ENCODE data around the gene STAMBPL1.
"Not testable (repeated sequence)": the region's sequence is repeated elsewhere in the genome, so short reads cannot be mapped to it uniquely, and the experiment has no call there.

STAMBPL1 gene

GRCh38 chr10:88857831-88858230, 22.2 kb upstream of the STAMBPL1 start:
- DNase-seq (ENCODE audit: low read depth in 2 of 2) = no peak

DNA sequence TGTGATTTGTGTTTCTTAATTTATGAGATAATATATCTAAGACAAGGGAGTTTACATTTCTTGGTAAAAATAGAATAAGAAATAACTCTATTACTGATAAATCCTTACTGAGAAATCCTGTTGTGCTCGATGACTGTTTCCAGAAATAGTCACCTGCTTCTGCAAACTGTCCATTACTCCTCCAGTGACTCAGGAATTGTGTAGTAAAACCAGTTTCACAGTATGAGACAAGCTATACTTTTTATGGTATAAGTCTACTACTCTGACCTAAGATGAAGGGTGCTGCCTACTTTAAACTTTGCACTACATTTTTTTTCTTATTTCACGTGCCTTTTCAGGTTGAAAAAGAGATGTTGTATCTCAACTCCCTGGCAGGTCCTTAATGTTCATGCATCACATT, 21.6 kb upstream of the STAMBPL1 start:
- DNase-seq (ENCODE audit: low read depth in 2 of 2) = no peak

DNA sequence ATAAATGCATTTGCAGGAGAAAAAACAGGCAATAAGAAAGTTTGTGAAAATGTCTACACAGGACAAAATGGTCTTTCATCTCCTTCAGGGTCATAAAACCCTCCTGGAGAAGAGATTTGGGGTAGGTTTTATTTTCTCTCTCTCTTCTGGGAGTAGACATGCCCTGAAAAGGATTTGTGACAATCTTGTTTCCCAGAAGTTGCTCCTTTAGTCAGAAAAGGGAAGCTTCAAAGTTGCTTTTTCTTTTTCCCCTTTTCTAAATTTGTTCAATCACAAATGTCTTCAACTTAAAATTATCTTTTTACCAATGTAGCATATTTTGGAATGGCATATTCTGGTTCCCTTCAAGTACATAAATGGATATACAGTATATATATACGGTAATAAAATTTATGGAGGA, 19.0 kb upstream of the STAMBPL1 start:
- no peak for DNase-seq (ENCODE audit: low read depth in 2 of 2)

DNA sequence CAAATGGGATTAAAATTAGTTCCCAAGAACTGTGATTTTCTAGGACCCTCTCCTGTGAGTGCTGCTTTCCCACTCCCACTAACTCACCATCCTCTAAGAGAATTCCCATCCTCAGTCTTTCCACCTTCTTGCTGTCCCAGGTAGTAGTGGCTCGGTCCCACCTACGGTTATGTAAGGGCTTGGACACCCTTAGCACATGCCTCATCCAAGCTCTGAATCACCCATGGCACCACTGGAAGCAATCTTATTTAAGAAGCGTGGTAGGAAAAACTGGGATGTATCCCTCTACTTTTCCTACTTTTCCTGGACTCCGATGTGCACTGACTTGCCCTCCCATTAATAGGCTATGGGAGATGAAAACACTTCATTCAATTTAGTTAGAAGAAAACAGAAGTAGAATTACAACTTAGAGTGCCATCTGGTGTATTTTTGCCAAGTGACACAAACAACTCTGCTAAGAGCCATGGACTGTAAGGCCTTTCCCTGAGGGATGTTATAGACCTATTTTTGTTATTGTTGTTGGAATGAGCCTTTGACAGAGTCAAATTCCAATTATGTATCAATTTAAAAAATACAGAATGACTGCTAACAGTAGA, 14.7 kb upstream of the STAMBPL1 start:
- DNase-seq (ENCODE audit: low read depth in 2 of 2) = no peak

DNA sequence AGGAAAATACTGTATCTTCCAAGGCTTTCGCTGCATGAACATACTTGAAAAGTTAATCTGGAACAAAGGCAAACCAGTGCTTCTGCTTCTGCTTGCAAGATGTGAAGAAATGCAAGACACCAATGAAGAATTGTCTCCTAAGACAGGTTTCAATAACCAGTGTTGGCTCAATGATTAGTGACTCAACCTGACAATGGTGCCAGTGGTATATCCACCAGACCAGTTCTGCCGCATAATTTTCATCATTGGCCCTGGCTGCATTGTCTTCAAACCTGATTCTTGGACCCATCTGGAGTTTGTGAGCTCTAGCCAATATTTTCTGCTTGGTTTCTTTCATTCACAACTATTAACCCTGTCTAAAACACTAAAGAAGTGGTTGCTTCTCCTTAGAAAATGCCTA, 13.6 kb upstream of the STAMBPL1 start:
- DNase-seq (ENCODE audit: low read depth in 2 of 2) = no peak

DNA sequence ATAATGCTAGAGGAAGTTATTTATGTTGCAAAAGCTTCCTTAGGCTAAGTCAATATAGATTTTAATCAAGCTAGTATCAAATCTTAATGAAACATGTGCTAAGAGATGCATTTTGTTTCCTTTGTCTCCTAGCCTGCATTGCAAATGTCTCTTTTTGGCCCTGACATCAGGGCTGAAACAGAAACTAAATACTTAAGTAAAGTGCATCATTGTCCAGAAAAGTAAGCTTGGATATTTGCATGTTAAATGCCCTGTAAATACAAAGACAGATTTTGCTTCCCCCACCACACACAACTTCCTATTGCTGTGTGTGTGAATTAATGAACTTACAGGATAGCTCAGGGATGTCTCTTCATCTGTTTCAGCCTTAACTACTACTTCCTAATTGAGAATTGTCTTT, 10.0 kb upstream of the STAMBPL1 start:
- no peak for DNase-seq (ENCODE audit: low read depth in 2 of 2)

DNA sequence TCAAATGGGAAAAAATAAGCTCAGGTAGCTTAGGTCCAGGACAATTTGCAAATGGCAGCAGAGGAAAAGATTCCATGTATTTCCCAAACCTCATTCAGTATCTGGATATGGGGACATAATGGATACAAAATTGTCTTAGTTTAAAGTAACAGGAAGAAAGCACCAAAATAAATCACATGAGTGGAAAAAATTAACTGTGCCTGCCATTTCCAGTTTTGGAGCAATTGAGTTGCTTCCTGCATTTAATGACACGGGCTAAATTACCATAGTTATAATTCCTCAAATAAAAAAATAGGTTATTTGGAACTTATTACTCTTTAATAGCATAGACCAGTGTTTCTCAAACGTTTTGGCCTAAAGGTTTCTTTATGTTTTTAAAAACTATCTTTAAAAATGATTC, 6.3 kb upstream of the STAMBPL1 start:
- DNase-seq (ENCODE audit: low read depth in 2 of 2) = no peak

DNA sequence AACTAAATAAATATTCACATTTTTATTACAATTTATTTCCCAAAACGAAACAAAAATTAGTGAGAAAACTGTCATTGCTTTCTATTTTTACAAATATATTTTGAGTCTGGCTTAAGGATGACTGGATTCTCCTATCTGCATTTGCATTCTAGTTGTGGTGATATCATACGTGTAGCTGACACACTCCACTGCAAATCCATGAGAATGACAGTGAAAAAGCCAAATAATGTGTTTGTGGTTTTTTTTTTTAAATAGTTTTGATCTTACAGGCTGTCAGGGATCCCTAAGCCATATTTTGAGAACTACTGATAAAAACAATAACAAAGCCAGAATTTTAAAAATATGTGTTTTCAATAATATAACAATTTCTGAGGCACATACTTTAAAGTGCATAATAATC, 5.8 kb upstream of the STAMBPL1 start:
- DNase-seq (ENCODE audit: low read depth in 2 of 2) = no peak

DNA sequence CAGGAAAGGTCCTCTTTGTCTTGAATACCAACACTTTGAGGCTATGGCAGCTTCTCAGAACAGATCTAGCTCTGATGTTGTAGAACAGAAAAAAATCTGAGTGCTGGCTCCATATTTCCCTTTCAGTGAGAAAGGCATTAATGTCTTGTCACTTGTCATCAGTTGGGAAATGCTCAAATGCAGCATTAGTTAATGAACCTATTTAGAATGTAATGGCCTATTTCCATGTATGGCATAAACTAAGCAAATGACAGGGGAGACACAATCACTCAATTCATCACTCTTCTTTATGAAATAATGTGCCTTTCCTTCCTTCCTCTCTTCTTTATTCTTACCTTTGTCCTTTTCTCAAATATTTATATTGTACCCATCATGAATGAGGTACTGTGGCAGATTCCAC, 5.0 kb upstream of the STAMBPL1 start:
- DNase-seq (ENCODE audit: low read depth in 2 of 2) = no peak

DNA sequence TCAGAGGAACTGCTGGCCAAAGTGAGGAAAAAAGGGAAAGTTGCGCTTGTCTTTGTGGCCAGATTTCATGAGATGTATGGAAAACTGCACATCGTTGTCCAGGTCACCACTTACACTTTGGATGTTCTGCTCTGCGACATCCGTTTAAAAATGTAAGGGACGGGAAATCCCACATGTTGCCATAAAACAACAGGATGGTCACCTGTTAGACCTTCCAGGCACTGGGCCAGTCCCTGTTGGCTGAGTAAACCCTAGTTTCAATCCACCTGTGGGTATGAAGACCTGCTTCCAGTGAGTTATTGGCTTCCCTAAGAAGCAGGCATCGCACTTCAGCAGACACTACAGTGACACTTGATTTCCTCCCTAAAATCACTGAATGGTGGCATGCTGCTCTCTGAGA, 2.7 kb upstream of the STAMBPL1 start:
- no peak for DNase-seq (ENCODE audit: low read depth in 2 of 2)

DNA sequence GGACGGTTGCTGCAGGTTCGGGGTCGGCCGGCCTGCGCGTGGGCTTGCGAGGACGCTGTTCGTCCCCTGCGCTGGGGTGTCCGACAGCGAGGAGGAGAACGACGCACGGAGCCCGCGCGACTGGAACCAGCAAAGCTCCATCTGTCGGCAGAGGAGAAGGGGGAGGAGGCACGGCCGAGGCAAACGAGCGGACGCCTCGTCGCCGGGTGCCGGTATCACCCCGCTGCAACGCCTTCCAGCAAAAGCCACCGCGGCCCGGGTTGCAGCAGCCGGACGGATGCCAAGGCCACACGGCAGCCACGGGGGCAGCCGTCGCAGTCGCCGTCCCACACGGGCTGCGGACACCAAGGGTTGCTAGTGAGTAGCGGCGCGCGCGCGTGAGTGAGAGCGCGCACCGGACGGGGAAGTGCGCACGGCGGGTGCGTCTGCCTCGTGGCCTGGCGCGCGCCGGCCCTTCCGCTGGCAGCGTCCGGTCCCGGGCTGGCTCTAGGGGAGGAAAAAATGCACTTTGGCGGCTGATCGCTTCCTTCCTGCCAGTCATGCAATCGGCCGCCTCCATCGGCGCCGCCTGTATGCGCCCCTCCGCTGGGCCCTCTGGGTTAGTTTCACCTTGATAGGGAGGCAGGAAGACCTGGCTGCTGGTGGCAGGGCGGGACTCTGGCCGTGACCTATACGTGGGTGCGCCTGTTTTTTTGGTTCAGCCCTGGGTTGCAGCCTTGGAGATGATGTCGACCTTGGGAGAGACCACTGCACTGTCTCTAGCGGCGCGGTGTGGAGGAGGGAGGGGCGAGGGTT, 434 bp downstream of the STAMBPL1 start:
- peak; percentile 63 to 65 for DNase-seq (ENCODE audit: low read depth in 2 of 2)

GRCh38 chr10:88881320-88881719, 1.3 kb downstream of the STAMBPL1 start:
- DNase-seq (ENCODE audit: low read depth in 2 of 2) = no peak

DNA sequence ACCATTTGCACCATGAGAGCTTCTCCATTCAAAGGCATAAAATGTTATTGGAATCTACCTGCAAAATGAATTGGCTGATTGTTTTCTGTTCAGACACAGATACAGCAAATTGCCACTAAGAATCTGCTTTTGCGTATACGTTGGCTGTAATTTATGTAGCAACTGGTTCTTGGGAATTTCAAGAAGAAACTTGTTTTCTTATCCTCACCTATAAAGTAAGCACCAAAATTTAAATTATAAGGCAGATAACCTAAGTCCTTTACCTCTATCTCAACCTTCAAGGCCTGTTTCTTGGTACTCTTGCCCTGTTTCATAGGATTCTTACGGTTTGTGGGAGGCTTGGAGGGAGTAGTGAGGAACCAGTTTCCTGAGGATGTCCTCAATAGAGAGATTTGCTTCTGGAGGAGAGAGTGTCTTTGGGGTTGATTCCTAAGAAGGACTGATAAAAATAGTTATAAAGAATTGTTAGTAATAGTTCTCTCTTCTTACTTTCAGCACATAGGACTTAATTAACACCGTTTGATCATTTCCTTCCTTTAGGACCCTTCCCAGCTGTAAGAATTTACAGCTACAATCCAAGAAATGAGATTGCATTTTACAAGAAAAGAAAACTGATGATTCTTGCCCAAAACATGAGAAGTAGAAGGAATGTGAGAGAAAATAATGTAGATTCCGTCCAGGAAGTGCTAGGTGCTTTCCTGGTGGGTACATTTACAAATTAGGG, 2.0 kb downstream of the STAMBPL1 start:
- no peak for DNase-seq (ENCODE audit: low read depth in 2 of 2)

GRCh38 chr10:88882646-88883447, 2.8 kb downstream of the STAMBPL1 start:
- not testable (repeated sequence) for DNase-seq (ENCODE audit: low read depth in 2 of 2)

DNA sequence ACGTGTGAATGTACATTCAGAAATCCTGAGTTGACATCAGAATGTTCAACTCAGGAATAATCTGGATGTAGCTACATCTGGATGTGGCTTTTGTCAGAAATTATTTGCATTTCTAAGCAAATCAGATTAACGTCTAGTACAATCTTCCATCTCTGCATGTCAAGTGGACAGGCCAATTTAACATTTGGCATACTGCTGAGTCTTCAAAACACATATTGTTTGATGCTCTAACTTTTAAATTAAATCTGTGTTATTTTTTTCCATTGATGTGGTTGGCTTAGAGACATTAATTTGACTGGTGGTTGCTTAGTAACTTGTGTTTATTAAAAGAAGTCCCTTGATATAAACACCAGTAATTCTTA, 3.4 kb downstream of the STAMBPL1 start:
- no peak for DNase-seq (ENCODE audit: low read depth in 2 of 2)

DNA sequence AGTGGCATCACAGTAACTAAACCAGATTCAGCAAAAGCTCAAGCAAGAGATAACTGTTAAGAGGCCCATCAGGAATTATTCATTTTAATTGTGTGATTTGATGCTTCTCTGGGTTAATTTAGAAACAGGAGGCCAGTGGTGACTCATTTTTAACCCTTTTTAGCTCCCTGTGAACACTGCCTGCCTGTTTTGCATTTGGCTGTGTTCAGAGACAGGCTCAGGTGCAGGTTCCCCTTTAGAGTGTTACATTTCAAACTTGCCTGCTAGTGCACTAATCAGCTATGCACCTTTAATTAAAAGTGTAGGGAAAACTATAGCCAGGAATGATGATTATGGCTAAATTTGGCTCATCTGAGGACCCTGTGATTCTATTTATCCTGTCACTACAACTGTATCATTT, 6.5 kb downstream of the STAMBPL1 start:
- DNase-seq (ENCODE audit: low read depth in 2 of 2) = no peak

GRCh38 chr10:88888810-88889445, 8.9 kb downstream of the STAMBPL1 start:
- no peak for DNase-seq (ENCODE audit: low read depth in 2 of 2)

DNA sequence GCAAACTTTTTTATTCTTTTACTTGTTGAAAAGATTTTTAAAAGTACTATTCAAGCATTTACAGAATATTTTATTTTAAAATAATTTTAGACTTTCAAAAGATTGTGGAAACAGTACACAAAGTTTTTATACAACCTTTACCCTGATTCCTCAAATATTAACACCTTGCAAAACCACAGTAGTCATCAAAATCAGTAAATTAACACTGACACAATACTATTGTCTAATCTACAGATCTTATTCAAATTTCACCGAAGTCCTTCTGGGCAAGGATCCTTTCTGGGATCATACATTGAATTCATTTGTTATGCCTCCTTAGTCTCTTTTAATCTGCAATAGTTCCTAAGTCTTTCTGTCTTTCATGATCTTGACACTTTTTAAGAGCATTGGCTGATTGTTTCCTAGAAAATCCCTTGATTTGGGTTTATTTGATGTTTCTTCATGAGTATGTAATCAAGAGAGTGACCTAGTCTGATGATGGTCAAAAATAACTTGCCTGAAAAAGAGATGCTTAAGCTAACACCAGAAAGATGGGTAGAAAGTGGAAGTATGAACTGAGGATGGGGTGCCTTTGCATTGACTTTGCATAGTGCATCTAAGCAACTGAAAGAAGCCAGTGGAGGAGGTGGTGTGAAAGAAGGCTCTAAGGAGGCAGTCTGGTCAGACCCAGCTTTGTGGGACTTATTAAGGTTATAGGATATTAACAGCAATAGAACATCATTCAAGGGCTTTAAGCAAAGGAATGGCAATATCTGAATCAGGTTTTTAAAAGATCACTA, 9.7 kb downstream of the STAMBPL1 start:
- DNase-seq (ENCODE audit: low read depth in 2 of 2) = no peak

DNA sequence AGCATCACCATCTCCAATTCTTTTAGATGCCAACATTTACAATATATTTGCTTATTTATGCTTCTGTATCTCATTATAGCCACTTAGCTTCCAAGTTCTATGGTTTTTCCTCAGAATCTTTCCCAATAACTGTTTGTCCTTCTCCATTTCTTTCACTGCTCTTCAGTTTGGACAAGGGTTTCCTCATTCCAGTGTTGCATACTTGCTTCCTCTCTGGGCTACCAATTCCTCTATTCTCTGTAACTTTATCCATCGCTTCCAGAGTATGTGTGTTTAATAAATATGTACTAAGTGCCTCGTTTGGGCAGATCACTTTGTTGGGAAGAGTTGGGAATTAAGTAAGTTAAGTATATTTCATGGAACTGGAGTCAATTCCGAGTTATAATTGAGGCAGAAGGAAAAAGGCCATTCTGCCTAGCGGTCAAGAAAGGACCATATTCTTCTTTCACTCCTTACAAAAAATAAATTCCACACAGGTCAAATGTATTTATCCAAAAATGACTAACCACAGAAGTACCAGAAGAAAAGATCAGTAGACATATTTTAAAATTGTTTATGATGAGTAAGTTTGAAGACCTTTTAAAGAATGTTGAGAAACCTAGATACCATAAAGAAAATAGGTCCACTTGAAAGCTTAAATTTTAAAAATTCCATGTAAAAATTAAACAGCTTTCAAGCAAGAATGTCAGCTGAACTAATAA, 10.8 kb downstream of the STAMBPL1 start:
- no peak for DNase-seq (ENCODE audit: low read depth in 2 of 2)

GRCh38 chr10:88892222-88892967, 12.3 kb downstream of the STAMBPL1 start:
- no peak for DNase-seq (ENCODE audit: low read depth in 2 of 2)

Measured in stimulated activated CD4-positive, alpha-beta T cell treated with anti-CD3 and anti-CD28 coated beads, Interleukin-15, amount 100 ng/mL, for 48 hours (primary cell).